CD4-positive, alpha-beta T cell treated with Interleukin-6 for 4 hours (primary cell): Measurements from ENCODE around the gene TNRC6C.

ENCODE experiments used
- DNase-seq: peaks from one replicate; pipeline ENCODE4 v3.0.0-alpha.2; 2020; ENCODE audit warnings: mixed read lengths

The TNRC6C gene

DNA sequence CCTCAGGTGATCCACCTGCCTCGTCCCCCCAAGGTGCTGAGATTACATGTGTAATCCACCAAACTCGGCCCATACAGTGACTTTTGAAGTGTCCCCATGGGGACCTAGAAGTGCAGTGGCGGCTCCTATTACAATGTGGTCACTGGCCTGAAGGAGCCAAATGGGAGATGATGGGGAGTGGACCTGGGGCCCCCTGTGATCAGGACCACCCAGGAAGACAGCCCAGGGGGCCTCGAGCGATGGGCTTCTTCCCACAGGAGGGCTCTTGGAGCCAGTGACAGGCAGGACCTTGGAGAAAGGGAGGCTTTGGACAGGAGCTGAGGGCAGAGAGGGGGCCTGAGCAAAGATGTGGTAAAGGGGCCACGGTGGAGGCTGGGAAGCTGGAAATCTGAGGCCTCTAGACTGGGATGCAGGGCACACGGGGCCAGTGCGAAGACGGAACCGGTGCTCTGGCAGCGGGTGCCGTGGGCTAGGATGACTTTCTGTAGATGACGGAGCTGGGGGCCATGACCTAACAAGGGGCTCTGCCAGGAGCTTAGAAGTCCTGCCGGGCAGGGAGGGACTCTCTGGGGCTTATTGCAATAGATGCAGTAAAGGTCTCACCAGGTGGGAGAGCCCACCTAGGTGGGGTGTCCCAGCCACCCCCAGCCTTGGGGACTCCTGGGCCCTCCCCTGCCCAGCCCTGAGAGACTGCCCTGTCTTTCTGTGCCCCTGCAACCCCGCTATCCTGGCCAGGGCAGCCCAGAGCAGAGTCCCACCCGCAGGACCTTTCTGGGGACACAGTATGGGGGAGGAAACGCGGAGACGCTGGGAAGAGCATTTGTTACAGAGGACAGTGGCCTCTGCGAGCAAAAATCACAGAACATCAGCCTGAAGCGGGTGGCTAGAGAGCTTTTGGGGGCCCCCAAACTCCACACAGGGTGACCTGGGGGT, 185.0 kb downstream of the TNRC6C start:
- DNase-seq = no peak

DNA sequence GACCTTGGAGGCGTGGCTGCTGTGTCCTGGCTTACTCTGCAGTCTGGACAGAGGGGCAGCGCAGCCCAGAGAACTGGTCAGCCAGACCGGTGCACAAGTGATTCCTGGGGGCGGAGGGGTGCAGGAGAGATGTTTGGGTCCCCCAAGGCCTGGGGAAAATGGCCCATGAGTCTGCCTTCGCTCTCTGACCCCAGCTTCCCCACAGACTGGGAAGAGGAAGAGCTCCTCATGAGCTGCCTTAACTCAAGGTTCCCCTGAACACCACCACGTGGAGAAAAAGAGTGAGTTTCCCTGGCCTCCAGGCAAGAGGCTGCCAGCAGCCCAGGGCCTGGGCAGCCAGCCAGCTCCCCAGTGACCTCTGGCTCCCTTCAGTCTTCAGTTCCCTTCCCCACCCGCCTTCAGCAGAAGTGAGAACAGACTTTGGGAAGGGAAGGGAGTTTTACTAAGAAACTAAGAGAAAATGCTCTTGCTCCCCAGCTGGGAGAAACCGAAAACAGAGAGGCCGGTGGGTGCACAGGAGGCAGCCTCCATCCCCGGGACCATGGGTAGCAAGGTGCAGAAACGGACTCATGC, 185.7 kb downstream of the TNRC6C start:
- no peak for DNase-seq

DNA sequence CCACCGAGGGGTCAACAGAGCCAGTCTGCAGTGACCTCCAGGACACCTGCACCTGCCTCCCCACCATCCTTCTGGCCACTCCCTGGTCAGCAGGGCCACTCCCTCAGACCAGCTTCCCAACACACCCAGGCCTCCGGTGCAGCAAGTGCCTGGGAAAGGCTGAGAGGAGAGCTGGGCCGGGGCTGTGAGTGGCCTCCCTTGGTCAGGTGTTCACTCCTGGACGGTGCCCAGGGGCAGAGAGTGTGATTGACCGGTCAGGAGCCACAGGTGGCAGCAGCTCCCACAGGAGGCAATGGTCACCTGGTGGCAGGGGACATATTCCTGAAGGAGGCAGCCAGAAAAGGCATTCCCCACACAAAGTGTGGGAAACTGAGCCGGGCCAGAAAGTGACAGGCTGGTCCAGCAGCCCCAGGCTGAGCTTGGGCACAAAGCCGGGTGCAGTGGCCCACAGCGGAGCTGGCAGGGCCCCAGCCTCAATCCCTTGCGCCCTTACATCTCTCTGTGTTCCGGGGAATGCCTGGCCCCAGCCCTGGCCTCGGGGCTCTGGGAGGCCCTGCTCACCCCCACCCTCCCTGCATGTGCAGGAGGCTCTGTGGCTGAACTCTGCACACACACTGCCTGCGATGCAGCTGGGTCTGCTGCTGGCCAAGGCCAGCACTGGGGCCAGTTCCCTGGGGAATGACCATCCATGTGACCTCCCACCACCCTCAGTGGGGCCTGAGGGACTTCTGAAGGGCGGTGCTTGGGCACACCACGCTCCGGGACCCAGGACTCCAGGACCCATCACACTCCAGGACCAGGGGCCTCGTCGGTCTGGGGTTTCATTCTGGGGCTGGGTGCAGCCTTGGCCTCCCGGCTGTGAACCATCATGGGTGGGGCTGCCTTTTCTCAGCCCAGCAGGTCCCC, 186.5 kb downstream of the TNRC6C start:
- DNase-seq = no peak

- DNase-seq = no peak
Measured at GRCh38 chr17:78146471-78146869, 188.0 kb downstream of the TNRC6C start.

DNA sequence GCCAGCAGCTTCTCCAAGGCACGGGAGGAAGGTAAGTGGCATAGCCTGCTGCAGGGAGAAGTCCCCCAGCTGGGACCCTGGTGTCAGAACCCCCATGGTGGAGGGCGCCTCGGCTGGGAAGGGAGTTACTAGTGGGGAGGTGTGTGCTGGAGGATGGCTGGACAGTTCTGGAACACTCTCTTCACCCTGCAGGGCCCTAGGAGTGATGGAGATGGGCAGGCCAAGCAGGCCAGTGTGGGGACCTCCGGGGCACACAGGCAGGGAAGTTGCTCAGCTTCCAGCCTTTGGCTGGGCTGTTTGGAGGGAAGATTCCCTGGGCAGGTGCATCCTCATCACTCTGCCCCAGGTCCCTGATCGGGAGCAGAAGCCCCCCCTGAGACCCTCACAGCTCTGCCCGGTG, 188.4 kb downstream of the TNRC6C start:
- DNase-seq = no peak

DNA sequence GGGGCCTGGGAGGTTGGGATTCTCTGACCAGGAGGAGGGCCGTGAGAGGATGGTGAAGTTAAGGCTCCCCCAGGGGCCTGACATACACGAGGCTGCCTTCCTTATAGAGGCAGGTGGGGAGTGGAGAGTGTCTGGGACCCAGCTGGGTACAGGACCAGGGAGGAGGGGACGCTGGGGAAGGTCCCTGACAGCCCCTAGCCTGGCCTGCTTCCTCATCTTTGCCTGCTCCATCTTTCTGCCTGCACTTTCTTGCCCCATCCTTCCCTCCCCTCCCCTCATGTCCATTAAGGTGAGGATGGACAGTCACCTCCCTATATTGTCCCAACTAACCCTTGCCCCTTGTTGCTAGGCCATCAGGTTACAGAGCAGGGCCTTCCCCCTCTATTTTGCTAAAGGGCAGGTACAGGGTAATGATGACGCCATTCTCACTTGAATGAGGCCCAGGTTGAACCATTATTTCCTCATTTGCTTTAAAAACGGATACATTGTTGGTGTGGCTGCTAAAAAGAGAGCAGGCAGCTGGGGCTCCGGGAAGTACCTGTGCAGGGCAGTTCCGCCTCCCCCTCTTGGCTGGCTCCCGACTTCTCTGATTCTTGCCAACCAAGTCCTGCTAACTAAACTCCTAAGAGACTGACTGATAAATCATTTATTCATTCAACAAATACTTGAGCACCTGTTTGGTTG, 189.0 kb downstream of the TNRC6C start:
- DNase-seq = peak; percentile 22

DNA sequence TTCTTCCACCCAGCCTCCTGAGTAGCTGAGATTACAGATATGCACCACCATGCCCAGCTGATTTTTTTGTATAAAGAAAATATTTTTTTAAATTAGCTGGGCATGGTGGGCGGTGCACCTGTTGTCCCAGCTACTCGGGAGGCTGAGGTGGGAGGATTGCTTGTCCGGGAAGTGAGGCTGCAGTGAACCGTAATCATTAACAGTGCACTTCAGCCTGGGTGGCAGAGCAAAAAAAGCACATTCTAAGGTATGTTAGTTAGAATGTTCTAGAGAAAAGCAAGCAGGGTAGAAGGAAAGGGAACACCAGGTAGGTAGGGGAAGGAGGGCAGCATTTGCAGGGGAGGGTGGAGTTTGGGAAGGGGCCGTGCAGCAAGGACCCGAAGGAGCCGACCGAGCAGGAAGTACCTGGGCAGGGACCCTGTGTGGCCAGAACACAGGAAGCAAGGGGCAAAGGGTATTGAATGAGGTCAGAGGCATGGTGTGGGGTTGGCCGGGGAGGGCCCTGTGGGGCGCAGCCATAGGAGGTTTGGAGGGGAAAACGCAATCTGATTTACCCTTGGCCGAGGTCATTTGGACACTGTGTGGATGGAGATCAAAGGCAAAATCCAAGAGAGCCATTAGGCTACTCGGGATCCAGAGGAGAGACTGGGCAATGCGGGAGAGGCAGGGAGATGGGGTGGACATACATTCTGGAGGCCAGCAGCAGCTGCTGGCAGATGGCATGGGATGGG, 189.9 kb downstream of the TNRC6C start:
- no peak for DNase-seq

DNA sequence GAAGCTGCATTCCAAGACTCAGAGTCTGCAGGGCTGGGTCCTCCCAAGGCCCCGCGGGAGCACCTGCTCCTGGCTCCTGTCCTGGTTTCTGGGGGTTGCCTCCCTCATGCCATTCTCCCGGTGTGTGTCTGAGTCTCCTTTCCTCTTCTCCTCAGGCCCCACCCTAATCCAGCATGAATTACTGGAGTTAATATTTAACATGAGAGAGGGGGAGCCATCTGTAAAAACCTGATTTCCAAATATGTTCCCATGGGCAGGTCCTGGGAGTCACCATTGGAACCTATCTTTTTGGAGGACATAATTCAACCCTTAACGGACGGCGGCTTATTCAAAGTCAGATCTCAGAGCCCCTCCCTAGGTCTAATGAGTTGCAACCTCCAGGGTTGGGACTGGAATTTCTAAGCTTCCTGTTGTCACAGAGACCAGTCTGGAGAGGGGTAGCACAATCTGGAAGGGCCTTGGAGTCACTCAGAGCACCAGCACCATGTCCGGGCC, 193.1 kb downstream of the TNRC6C start:
- no peak for DNase-seq

- DNase-seq = no peak
Measured at GRCh38 chr17:78154903-78155811, 196.7 kb downstream of the TNRC6C start.
